GM10248 (cell line): ENCODE data around the gene DPT.

Experiments
- CTCF ChIA-PET: fragments of 300-600 bp; sonication (Branson Sonifier 250); formaldehyde crosslinking; extraction: SDS; loops from one replicate; lab custom pipeline; 2021; ENCODE audit warnings: antibody characterized with exemption; lab: Yijun Ruan, JAX
- POLR2A ChIA-PET: fragments of 350-650 bp; sonication (Branson Sonifier 250); formaldehyde crosslinking; extraction: SDS; loops from one replicate; lab custom pipeline; 2020; ENCODE audit warnings: antibody characterized with exemption; lab: Yijun Ruan, JAX
- DNase-seq: peaks from one replicate; pipeline ENCODE4 v3.0.0; 2012; ENCODE audit errors: extremely low spot score
- TF ChIP-seq, protein P1 (sequence below): IDR thresholded peaks from 2 replicates; pipeline ENCODE4 v1.5.1; 2012; ENCODE audit warnings: mild to moderate bottlenecking, low read depth; ENCODE audit errors: extremely low read depth, missing control alignments, control extremely low read depth

The DPT gene

DNA sequence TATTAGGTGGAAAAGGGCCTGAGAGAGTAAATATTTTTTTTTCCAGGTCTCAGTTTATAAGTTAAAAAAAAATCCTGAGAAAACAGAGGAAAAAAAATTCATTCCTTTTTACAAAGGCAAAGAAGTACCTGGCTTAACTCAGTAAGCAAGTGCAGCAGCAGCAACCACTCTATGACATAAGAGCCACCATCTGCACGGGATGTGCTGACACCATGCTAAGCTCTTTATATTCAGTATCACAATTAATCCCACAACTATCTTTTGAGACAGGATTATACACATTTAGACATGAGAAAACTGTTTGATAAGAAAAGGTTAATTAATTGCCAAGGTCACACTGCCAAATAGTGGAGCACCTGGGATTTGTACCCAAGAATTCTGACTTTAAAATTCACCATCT, 13.4 kb upstream of the DPT start:
- ChIA-PET CTCF (no interaction called here), POLR2A (no interaction called here)
- DNase-seq = no peak
- TF ChIP-seq, protein P1, sequence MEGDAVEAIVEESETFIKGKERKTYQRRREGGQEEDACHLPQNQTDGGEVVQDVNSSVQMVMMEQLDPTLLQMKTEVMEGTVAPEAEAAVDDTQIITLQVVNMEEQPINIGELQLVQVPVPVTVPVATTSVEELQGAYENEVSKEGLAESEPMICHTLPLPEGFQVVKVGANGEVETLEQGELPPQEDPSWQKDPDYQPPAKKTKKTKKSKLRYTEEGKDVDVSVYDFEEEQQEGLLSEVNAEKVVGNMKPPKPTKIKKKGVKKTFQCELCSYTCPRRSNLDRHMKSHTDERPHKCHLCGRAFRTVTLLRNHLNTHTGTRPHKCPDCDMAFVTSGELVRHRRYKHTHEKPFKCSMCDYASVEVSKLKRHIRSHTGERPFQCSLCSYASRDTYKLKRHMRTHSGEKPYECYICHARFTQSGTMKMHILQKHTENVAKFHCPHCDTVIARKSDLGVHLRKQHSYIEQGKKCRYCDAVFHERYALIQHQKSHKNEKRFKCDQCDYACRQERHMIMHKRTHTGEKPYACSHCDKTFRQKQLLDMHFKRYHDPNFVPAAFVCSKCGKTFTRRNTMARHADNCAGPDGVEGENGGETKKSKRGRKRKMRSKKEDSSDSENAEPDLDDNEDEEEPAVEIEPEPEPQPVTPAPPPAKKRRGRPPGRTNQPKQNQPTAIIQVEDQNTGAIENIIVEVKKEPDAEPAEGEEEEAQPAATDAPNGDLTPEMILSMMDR = no peak

DNA sequence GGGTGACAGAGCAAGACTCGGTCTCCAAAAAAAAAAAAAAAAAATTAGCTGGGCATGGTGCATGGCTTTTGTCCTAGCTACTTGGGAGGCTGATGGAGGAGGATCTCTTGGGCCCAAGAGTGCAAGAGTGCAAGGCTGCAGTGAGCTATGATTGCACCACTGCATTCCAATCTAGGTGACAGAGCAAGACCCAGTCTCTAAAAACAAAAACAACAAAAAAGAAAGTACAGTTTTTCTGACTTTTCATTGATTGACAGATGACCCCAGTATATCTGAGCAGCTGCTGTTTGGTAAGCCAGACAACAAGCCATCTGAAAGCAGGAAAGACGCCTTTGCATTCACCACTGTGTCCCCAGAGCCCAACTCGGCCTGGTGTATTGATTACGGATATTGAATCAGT, 10.9 kb upstream of the DPT start:
- ChIA-PET CTCF (interaction anchor here (0.9 to 1.4 kb wide), 4 partner anchors 16 to 609 kb away, joined by 3 to 4 read pairs (median 4); no protein-coding TSS in a partner anchor), POLR2A (no interaction called here)
- TF ChIP-seq, protein P1 = no peak
- DNase-seq = no peak

DNA sequence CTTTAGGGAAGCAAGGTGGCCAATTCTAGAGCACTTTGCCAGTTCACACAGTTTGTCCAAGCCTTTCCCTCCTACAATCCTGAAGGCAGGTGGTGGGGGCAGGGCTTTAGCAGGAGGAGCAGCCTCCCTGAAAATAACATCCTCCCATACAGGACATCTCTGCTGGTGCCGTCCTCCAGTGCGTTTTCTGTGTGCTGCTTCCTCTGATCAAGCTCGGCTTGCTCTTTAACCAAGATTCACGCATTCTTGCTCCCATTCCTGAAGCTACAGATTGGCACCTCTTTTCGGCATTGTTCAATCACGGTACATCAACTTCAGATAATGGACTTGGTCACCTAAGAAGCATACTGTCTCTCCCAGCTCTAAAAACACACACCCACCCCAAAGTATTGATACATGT, 7.5 kb upstream of the DPT start:
- ChIA-PET POLR2A (no interaction called here), CTCF (interaction anchor here (0.8 kb wide), 1 partner anchor 372 kb away, joined by 3 read pairs; no protein-coding TSS in a partner anchor)
- DNase-seq = no peak
- TF ChIP-seq, protein P1 = no peak

DNA sequence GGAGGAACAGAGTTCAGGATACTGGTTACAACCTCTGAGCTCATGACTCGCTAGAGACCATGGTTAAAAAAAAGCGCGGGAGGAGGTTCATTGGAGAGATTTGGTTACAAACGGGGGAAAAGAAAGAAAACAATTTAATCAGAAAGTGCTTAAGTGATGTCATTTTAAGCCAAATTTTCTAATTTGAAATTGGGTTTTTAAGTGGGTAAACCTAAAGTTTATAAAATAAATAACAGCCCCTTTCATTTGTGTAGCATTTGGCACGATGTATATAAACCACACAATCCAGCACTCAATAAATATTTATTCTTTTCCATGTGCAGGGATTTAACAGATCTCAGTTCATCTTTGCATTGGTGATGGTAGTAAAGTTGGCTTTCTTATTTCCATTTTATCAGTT, 7.0 kb upstream of the DPT start:
- CTCF ChIA-PET = interaction anchor here (0.8 to 1.2 kb wide), 2 partner anchors 11 to 16 kb away, joined by 3 to 5 read pairs; no protein-coding TSS in a partner anchor
- no peak for DNase-seq
- POLR2A ChIA-PET = no interaction called here
- TF ChIP-seq, protein P1 = no peak

- CTCF ChIA-PET = interaction anchor here (1.1 to 1.2 kb wide), 2 partner anchors 10 to 613 kb away, joined by 4 to 5 read pairs; no protein-coding TSS in a partner anchor
- POLR2A ChIA-PET = no interaction called here
- TF ChIP-seq, protein P1 = no peak
- no peak for DNase-seq
Measured at GRCh38 chr1:168734946-168735345, 5.9 kb upstream of the DPT start.

DNA sequence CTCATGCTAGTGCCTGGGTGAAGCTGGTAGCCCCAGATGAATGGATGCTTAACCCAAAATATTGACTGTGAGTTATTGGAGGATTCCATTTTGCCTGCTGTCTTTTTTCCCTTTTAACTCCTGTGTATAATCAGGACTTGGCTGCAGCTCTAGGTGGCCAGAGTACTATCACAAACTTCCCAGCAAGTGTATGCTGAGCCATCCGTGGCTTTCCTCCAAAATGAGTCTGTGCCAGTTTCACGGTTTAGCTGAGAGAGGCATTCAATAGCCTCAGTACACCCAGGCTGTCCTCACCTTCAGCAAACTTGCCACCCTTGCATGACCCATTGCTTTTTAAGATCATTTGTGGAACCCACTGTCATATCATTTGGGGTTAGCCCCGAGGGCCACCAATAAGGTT, 5.3 kb upstream of the DPT start:
- CTCF ChIA-PET = no interaction called here
- no peak for DNase-seq
- POLR2A ChIA-PET = no interaction called here
- TF ChIP-seq, protein P1 = no peak
